Large intestine (tissue), 3 donors: Measurements from ENCODE around the gene ATP1B1. TPM values are rescaled to one million over a fixed set of nuclear protein-coding genes. Genes with fewer than 3 reads are reported as not detected.
"Not testable (repeated sequence)": the region's sequence is repeated elsewhere in the genome, so short reads cannot be mapped to it uniquely, and the experiment has no call there.

Source experiments
- DNase-seq, 2 donors: peaks; one replicate each; pipeline versions ENCODE4 v3.0.0 to v3.0.0-alpha.2; 2013
- H3K27ac ChIP-seq: one replicate; pipeline ENCODE4 v1.5.1; 2013; ENCODE audit warnings: low read length
- H3K27me3 ChIP-seq: 2 replicates; pipeline ENCODE4 v1.6.1; 2013; ENCODE audit warnings: low read length; ENCODE audit not compliant: control insufficient read depth, insufficient read depth
- H3K36me3 ChIP-seq: 2 replicates; pipeline ENCODE4 v1.6.1; 2013; ENCODE audit warnings: low read length; ENCODE audit not compliant: control insufficient read depth, insufficient read depth
- H3K4me1 ChIP-seq: one replicate; pipeline ENCODE4 v1.6.1; 2013; ENCODE audit warnings: low read length; ENCODE audit not compliant: control insufficient read depth, insufficient read depth
- H3K4me3 ChIP-seq: one replicate; pipeline ENCODE4 v1.5.1; 2013; ENCODE audit warnings: low read length
- H3K9me3 ChIP-seq: one replicate; pipeline ENCODE4 v1.6.1; 2013; ENCODE audit warnings: mild to moderate bottlenecking, low read depth, low read length, moderate library complexity; ENCODE audit not compliant: control insufficient read depth
- WGBS: methylation state at CpG from one replicate; pipeline ENCODE4 v1.1.5; 2013; ENCODE audit warnings: low lambda C conversion rate; ENCODE audit not compliant: insufficient coverage; 5-methylcytosine and 5-hydroxymethylcytosine counted together
- polyA plus RNA-seq: library from polyadenylated mRNA; unstranded; fragments of 120-200 nt; gene quantifications from one replicate; pipeline ENCODE4 v1.2.1, GENCODE V29; 2013

Gene ATP1B1
- polyA plus RNA-seq, 1 donor = 167 TPM

DNA sequence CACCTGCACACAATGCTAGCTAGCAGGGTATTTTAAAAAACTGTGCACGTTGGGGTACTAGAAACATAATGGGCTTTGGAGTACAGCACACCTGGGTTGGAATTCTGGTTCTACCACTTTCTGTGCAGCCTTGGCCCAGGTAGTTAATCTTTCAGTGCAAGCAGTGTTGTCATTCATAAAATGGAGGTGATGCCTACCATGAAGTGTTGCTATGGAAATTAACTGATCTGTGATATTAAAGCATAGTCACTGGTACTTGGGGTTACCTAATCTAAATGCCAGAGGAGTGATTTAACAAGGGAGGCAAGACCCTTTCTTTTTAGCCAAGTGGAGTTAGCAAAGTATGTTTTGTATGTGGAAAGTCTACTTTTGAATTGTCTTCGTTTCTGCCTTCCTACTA lies 18.0 kb downstream of the ATP1B1 start:
- Histone ChIP-seq H3K4me1 (peaks cover 13% of the 10 kb centered on the region), H3K27me3 (no peaks in the 10 kb centered on the region), H3K9me3 (no peaks in the 10 kb centered on the region), H3K4me3 (no peak overlapping the region), H3K27ac (no peak overlapping the region), H3K36me3 (peaks cover 74% of the 10 kb centered on the region)
- peak in 1 of 2 donors; percentile 39 for DNase-seq
- WGBS = 100% methylated on average over 1 of the region's 2 CpGs

DNA sequence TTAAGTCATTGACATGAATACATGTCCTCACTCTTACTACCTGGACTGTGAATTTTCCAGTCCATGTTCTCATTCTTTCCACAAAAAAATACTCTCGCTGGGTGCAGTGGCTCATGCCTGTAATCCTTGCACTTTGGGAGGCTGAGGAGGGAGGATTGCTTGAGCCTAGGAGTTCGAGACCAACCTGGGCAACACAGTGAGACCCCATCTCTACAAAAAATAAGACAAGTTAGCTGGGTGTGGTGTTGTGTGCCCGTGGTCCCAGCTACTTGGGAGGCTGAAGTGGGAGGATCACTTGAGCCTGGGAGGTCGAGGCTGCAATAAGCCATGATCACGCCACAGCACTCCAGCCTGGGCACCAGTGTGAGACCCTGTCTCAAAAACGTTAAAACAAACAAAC lies 19.1 kb downstream of the ATP1B1 start:
- no CpG with 5 or more reads among the region's 6 CpGs for WGBS
- H3K36me3 ChIP-seq = peaks cover 74% of the 10 kb centered on the region

DNA sequence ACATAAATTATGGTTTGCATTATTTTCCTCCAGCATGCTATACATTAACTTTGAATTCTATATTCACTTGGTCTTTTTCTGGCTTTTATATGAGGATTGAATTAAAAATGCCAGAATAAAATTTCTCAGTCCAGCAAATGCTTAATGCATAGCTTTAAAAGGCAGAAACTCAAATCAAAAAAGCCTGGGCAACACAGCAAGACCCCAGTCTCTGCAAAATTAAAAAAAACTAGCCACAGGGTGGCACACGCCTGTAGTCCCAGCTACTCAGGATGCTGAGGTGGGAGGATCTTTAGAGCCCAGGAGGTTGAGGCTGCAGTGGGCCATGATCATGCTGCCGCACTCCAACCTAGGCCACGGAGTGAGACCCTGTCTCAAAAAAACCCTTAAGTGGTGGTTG lies 19.8 kb downstream of the ATP1B1 start:
- no CpG with 5 or more reads among the region's 3 CpGs for WGBS
- Histone ChIP-seq H3K27ac (no peak overlapping the region), H3K27me3 (no peaks in the 10 kb centered on the region), H3K4me3 (no peak overlapping the region), H3K9me3 (no peaks in the 10 kb centered on the region), H3K36me3 (peaks cover 77% of the 10 kb centered on the region), H3K4me1 (peaks cover 7% of the 10 kb centered on the region)
- DNase-seq = no peak

More for the DNA sequence above, 19.1 kb downstream of the ATP1B1 start:
- not testable (repeated sequence) for H3K4me1 ChIP-seq, H3K9me3 ChIP-seq, H3K27ac ChIP-seq, H3K4me3 ChIP-seq, DNase-seq, H3K27me3 ChIP-seq

DNA sequence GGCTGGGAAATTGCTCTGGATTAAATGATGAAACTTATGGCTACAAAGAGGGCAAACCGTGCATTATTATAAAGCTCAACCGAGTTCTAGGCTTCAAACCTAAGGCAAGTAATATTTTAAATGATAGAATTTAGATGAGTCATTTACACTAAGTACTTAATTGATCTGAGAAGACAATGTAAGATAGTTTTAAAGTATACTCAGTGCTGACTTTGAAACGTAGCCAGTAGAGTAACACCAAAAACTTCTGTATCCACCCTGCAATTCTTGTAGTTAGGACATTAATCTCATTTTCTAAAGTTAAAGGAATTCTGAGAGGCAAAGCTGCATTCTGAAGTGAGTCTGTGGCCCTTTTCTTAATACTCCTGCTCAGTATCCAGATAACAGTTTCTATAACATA lies 20.8 kb downstream of the ATP1B1 start:
- 83% methylated on average over 1 of the region's 3 CpGs for WGBS

DNA sequence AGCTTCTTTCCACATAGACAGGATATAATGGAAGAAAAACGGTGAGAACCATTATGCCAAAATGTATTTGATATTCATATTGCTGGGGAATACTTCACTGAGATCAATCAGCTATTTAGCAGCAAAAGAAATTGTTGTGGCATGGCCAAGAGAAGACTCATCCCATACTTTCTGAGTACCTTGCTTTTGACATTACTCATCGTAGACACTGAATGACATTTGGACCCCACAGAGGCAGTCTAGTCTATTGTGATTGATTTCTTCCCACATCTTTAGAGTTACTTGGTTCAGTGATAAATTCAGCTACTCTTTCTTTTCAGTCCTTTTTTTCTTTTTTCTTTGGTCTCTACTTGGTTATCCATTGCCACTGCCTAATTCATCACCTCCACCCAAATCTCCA lies 22.1 kb downstream of the ATP1B1 start:
- no peak for DNase-seq
- peaks cover 10% of the 10 kb centered on the region for H3K4me1 ChIP-seq
- H3K27ac ChIP-seq = no peak overlapping the region
- H3K27me3 ChIP-seq = no peaks in the 10 kb centered on the region
- H3K36me3 ChIP-seq = peaks cover 75% of the 10 kb centered on the region
- H3K9me3 ChIP-seq = no peaks in the 10 kb centered on the region
- H3K4me3 ChIP-seq = no peak overlapping the region
- WGBS = 100% methylated on average over 1 of the region's 2 CpGs

More for the DNA sequence above, 20.8 kb downstream of the ATP1B1 start:
- peaks cover 7% of the 10 kb centered on the region for H3K4me1 ChIP-seq
- H3K27ac ChIP-seq = no peak overlapping the region
- no peak for DNase-seq
- H3K36me3 ChIP-seq = peaks cover 72% of the 10 kb centered on the region
- H3K27me3 ChIP-seq = no peaks in the 10 kb centered on the region
- no peak overlapping the region for H3K4me3 ChIP-seq
- no peaks in the 10 kb centered on the region for H3K9me3 ChIP-seq

DNA sequence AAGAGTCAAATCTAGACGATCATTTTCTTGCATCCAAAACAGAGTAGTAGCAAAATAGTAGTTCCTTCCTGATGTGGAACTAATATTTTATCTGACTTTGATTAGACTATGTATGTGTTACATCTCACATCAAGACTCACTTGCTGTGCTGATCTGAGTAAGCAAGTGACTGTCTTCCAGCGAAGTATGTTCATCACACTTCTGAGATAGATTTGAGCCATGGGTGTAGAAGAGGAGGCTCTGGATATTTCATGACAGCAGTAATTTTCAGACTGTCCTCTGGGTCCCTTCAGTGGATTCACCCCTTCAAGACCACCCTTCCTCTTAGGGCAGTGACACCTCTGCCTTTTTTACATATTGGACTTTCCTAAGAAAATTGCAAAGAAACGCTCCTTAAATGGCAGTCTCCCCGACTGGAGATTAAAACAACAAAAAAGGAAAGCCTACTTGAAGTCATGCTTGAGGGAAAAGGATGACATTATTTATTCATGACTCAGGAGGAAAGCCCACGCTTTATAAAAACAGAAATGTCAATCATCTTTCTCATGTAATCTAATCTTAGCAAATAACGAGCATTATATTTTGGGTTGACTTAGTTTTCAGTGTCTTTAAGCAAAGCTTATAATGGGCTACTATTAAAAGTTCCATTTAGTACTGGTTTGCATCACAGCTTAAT lies 22.8 kb downstream of the ATP1B1 start:
- Histone ChIP-seq H3K27ac (no peak overlapping the region), H3K9me3 (no peaks in the 10 kb centered on the region), H3K4me3 (no peak overlapping the region), H3K27me3 (no peaks in the 10 kb centered on the region), H3K4me1 (peaks cover 7% of the 10 kb centered on the region), H3K36me3 (peaks cover 73% of the 10 kb centered on the region)
- DNase-seq = no peak
- WGBS = 83% methylated on average over 1 of the region's 6 CpGs

DNA sequence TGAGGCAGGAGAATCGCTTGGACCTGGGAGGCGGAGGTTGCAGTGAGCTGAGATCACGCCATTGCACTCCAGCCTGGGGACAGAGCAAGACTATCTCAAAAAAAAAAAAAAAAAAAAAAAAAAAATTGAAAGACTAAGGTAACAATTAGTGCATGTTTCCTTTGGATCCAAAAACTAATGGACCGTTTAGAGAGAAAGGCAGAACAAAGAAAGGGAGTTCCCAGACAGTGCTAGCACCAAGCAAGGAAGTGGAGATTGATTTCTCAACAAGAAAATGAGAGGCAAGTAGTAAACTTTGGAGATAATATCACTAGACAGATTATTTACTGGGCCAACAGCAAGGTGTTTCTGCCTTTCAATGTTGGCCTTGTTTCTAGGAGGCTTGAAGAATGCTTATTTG lies 24.2 kb downstream of the ATP1B1 start:
- 100% methylated on average over 1 of the region's 4 CpGs for WGBS

DNA sequence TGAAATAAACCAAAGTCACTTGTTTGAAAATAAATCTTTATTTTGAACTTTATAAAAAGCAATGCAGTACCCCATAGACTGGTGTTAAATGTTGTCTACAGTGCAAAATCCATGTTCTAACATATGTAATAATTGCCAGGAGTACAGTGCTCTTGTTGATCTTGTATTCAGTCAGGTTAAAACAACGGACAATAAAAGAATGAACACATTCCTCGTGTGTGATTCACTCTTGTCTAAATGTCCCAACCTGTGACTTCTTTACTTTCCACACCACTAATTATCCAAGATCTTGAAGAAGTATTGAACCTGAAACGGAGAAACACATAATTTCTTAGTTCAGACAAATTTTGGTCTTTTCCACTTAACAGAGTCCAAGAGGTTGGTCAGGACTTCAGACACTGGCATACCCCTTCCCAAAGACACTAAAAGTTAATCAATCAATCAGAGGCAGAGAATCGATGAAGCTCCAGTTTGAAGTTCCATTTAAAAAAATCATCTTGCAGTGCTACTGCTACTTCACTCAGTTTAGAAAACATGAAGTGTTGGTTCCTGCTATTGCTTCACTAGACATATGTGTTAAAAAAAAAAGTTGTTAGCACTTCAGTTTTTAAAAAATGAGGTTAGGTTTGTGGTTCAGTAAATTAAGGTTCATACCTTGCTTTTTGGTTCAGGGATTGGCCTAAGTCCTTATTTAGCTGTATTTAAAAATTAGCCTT lies 26.2 kb downstream of the ATP1B1 start:
- WGBS = 33% methylated on average over 1 of the region's 4 CpGs
- Histone ChIP-seq H3K27me3 (no peaks in the 10 kb centered on the region), H3K4me1 (peaks cover 5% of the 10 kb centered on the region), H3K9me3 (no peaks in the 10 kb centered on the region), H3K4me3 (no peak overlapping the region), H3K27ac (peak overlapping the region; percentile 43), H3K36me3 (peaks cover 45% of the 10 kb centered on the region)
- peak in 1 of 2 donors; percentile 45 for DNase-seq

More for the DNA sequence above, 24.2 kb downstream of the ATP1B1 start:
- no peak for DNase-seq
- H3K27ac ChIP-seq = no peak overlapping the region
- H3K36me3 ChIP-seq = peaks cover 62% of the 10 kb centered on the region
- H3K27me3 ChIP-seq = no peaks in the 10 kb centered on the region
- H3K4me3 ChIP-seq = no peak overlapping the region
- H3K4me1 ChIP-seq = peaks cover 5% of the 10 kb centered on the region
- H3K9me3 ChIP-seq = no peaks in the 10 kb centered on the region

DNA sequence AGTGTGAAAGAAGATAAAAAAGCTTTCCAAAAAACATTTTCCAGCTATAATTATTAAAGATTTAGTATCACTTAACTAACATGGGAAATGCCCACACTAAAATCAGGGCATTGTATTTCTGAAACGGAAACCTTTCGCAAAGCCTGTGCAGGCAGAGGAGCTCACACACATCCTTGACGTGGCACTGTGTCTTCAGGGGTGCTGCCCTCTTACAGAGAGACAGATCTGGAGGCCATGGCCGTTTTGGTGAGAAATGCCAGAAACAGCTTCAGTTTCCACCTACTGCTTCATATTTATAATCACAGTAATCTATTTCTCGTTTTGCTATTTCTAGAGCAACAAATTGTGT lies 26.7 kb downstream of the ATP1B1 start:
- Histone ChIP-seq H3K27me3 (no peaks in the 10 kb centered on the region), H3K27ac (peak overlapping the region; percentile 43), H3K4me1 (peaks cover 5% of the 10 kb centered on the region), H3K4me3 (no peak overlapping the region), H3K36me3 (peaks cover 41% of the 10 kb centered on the region), H3K9me3 (no peaks in the 10 kb centered on the region)
- no peak for DNase-seq
- no CpG with 5 or more reads among the region's 5 CpGs for WGBS

DNA sequence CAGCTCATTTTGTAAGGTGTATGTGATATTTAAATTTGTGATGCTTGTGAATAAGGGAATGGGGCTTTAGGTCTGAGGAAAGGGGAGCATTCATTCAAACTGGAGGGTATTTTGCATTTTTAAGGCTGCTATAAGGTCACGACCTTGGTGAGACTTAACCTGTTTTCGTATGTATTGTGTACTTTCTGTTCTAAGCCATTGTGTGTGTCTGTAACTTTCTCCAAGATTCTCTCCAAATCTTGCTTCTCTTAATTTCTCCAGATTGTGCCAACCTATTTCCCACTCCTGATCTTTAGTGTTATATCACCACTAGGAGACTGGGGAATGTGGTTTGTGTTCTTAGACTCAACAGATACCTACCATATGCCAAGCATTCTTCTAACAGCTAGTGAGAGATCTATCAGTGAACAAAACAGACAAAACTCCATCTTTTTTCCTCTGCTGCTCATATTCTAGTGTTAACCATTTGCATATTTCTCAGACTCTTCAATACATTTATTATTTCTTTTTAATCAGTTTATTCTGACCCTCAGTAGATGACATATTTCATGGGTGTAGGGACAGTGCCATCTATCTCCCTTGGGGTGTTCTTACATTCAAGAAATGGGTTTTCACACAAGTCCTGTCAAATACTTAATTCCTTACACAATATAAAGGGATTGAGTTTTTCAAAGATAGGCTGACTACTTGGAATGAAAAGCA lies 27.5 kb downstream of the ATP1B1 start:
- peak overlapping the region; percentile 43 for H3K27ac ChIP-seq
- H3K36me3 ChIP-seq = peaks cover 33% of the 10 kb centered on the region
- no peaks in the 10 kb centered on the region for H3K27me3 ChIP-seq
- no CpG with 5 or more reads among the region's 2 CpGs for WGBS
- H3K9me3 ChIP-seq = no peaks in the 10 kb centered on the region
- H3K4me3 ChIP-seq = no peak overlapping the region
- DNase-seq = no peak
- H3K4me1 ChIP-seq = peaks cover 5% of the 10 kb centered on the region
